Measurements from ENCODE around the gene SLAMF8. TPM values are rescaled to one million over a fixed set of nuclear protein-coding genes. Genes with fewer than 3 reads are reported as not detected.

Gene SLAMF8
- total RNA-seq, 1 donor from 2014 or later: not detected

DNA sequence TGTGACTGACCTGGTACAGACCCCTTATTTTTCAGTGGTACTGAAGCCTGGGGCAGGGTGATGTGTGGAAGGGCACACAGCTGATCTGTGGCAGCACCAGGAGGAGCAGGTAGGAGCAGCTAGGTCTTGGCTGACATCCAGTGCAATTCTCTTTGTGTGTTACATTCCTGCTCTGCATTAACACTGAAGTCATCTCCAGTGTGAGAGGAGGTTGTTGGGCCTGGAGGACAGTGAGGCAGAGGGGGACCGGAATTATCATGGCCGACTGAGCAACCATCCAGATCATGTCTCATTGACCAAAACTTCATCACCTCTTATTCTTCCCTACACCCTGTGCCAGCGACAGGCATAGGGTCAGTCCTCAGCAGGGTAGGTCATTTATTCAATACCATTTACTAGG lies 1.5 kb downstream of the SLAMF8 start:
- Mint-ChIP-seq H3K4me1 (peaks cover 44% of the 10 kb centered on the region), H3K36me3 (no peaks in the 10 kb centered on the region), H3K9me3 (no peaks in the 10 kb centered on the region), H3K4me3 (no peak overlapping the region), H3K27me3 (ENCODE audit: low read depth) (peaks cover 9% of the 10 kb centered on the region), H3K27ac (no peak overlapping the region)
- DNase-seq (ENCODE audit: low spot score in 2 of 2, unreplicated experiment in 2 of 2): no peak
- TF ChIP-seq, protein P1, sequence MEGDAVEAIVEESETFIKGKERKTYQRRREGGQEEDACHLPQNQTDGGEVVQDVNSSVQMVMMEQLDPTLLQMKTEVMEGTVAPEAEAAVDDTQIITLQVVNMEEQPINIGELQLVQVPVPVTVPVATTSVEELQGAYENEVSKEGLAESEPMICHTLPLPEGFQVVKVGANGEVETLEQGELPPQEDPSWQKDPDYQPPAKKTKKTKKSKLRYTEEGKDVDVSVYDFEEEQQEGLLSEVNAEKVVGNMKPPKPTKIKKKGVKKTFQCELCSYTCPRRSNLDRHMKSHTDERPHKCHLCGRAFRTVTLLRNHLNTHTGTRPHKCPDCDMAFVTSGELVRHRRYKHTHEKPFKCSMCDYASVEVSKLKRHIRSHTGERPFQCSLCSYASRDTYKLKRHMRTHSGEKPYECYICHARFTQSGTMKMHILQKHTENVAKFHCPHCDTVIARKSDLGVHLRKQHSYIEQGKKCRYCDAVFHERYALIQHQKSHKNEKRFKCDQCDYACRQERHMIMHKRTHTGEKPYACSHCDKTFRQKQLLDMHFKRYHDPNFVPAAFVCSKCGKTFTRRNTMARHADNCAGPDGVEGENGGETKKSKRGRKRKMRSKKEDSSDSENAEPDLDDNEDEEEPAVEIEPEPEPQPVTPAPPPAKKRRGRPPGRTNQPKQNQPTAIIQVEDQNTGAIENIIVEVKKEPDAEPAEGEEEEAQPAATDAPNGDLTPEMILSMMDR (IDR thresholded peaks at IDR 0.05; ENCODE audit: unreplicated experiment): no peak

- no peak for DNase-seq (ENCODE audit: low spot score in 2 of 2, unreplicated experiment in 2 of 2)
- Mint-ChIP-seq H3K4me1 (peaks cover 38% of the 10 kb centered on the region), H3K9me3 (no peaks in the 10 kb centered on the region), H3K36me3 (no peaks in the 10 kb centered on the region), H3K4me3 (no peak overlapping the region), H3K27me3 (ENCODE audit: low read depth) (peaks cover 5% of the 10 kb centered on the region), H3K27ac (no peak overlapping the region)
- TF ChIP-seq, protein P1 (IDR thresholded peaks at IDR 0.05; ENCODE audit: unreplicated experiment): no peak
These were observed 2.1 kb downstream of the SLAMF8 start for GRCh38 chr1:159828581-159829272.

DNA sequence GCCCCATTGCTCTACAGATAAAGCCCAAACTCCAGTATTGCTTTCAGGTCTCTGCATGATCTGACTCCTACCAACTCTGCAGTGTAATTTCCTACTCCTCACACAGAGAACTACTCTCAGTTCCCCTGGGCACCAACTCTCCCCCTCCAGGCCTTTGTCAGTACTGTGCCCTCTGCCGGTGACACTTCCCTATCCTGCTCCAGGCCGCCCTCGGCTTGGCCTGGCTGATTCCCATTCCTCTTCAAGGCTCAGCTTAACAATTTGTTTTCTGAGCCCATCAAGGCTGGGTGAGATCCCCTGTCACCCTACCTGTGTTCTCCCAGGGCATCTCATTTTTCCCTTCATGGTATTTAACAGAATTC lies 2.6 kb downstream of the SLAMF8 start:
- TF ChIP-seq, protein P1 (IDR thresholded peaks at IDR 0.05; ENCODE audit: unreplicated experiment): peak; percentile 13

GRCh38 chr1:159829822-159830465 lies 3.3 kb downstream of the SLAMF8 start:
- Mint-ChIP-seq H3K27me3 (ENCODE audit: low read depth) (peaks cover 3% of the 10 kb centered on the region), H3K36me3 (no peaks in the 10 kb centered on the region), H3K4me3 (no peak overlapping the region), H3K4me1 (peaks cover 30% of the 10 kb centered on the region), H3K27ac (no peak overlapping the region), H3K9me3 (no peaks in the 10 kb centered on the region)
- DNase-seq (ENCODE audit: low spot score in 2 of 2, unreplicated experiment in 2 of 2): no peak
- TF ChIP-seq, protein P1 (IDR thresholded peaks at IDR 0.05; ENCODE audit: unreplicated experiment): no peak

More for the DNA sequence above, 2.6 kb downstream of the SLAMF8 start:
- Mint-ChIP-seq H3K4me3 (no peak overlapping the region), H3K36me3 (no peaks in the 10 kb centered on the region), H3K27me3 (ENCODE audit: low read depth) (peaks cover 5% of the 10 kb centered on the region), H3K27ac (no peak overlapping the region), H3K4me1 (peaks cover 34% of the 10 kb centered on the region), H3K9me3 (no peaks in the 10 kb centered on the region)
- DNase-seq (ENCODE audit: low spot score in 2 of 2, unreplicated experiment in 2 of 2): no peak

DNA sequence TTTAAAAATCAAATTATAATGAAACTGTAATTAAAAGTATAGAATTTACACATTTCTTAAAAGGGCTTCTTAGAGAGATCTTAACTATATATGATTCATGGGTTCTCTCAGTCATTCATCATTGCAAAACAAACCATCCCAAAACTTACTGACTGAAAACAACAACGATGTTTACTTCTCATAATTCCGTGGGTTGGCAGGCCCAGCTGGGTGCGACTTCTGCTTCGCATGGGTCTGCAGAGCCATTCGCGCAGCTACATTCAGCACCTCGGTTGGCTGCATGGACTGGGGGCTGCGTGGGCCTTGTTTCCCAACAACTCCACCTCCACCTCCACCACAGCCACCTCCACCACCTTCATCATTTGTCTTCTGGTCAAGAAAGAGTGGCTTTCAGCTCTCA lies 4.0 kb downstream of the SLAMF8 start:
- peaks cover 22% of the 10 kb centered on the region for H3K4me1 Mint-ChIP-seq
- H3K36me3 Mint-ChIP-seq: no peaks in the 10 kb centered on the region
- peaks cover 1% of the 10 kb centered on the region for H3K27me3 Mint-ChIP-seq (ENCODE audit: low read depth)
- H3K27ac Mint-ChIP-seq: no peak overlapping the region
- no peak overlapping the region for H3K4me3 Mint-ChIP-seq
- H3K9me3 Mint-ChIP-seq: no peaks in the 10 kb centered on the region
- no peak for DNase-seq (ENCODE audit: low spot score in 2 of 2, unreplicated experiment in 2 of 2)
- TF ChIP-seq, protein P1 (IDR thresholded peaks at IDR 0.05; ENCODE audit: unreplicated experiment): no peak
